SHP77 (cell line): Measurements from ENCODE around the gene RASD2.

Experiments
- DNase-seq, 2 experiments: peaks; one replicate each; lab custom pipeline; 2025; lab: John Stamatoyannopoulos, UW

Gene RASD2

DNA sequence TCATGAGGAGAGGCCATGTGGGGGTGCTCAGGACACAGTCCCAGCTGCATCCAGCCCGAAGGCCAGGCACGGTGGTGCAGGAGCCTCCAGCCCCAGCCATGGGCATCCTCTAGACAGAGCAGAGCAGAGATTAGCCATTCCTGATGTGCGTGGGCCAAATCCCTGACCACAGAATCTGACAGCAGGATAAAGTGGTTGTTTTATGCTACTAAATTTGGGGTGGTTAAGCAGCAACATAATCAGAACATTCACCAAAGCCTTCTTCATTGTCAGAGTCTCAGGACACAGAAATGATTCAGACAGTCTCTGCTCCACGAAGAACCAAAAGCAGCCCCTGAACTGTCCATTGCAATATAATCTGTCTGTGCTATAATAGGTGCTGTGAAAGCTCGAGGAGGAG, 19.7 kb downstream of the RASD2 start:
- DNase-seq: no peak

DNA sequence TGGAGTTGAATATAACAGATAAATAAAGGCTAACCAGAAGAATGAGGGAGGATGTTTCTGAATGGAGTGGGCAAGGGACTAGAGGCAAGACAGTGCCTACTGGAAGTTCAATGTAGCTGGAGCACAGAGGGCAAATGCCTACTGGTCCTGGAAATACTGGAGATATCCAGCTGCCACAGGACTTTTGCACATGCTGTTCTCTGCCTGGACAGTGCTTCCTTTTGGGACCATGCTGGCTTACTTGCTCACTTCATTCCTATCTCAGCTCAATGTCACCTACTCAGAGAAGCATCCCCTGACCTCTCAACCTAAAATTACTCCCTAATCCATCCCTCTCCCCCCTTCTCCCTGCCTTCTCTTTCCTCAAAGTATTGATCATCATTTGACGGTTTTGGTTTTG, 20.2 kb downstream of the RASD2 start:
- no peak for DNase-seq

DNA sequence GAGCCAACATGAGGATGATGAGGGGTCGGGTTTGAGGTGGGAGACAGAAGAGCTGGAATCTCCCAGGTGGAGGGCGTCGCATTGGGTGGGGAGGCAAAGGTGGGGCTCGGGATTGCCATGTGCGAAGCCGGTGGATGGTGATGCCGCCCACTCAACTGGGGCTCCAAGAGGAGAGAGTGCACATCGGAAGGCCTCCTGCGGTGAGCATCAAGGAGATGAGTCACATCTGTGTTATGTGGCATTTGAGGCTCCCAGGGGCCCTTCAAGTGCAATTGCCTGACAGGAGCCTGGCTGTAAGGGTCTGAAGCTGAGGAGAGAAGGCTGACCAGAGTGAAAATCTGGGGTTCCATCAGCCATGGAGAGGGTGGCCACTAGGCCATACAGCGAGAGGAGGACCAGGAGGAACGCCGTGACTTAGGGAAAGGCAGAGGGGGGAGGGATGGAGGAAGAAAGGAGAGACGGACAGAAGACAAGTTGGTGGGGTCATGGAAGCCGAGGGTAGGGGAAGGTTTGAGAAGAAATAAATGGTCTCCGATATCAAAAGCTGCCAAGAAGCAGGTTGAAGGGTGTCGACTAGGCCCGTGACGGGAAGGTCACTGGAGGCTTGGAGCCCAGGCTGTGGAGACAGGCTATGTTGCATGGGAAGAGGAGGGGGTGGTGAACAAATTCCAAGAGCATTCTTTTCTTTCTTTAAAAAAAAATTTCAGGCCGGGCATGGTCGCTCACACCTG, 21.3 kb downstream of the RASD2 start:
- DNase-seq: no peak

DNA sequence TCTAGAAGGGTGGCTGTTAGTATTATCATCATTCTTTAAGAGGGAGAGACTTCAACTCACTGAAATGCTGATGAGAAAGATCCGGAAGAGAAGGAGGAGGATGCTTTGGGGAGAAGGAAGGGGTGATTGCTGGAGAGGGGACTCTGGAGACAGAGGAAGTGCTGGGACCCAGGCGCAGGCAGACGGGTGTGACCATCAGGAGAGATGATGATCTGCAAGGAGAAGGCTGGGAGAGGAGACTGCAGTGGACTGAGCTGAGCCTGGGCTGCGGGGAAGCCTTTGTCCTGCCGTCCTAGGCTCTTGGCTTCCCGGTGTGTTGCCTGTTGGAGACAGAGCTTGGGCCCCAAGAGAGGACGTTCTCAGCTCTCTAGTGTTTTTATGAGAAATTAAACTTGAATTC, 22.6 kb downstream of the RASD2 start:
- DNase-seq: no peak

DNA sequence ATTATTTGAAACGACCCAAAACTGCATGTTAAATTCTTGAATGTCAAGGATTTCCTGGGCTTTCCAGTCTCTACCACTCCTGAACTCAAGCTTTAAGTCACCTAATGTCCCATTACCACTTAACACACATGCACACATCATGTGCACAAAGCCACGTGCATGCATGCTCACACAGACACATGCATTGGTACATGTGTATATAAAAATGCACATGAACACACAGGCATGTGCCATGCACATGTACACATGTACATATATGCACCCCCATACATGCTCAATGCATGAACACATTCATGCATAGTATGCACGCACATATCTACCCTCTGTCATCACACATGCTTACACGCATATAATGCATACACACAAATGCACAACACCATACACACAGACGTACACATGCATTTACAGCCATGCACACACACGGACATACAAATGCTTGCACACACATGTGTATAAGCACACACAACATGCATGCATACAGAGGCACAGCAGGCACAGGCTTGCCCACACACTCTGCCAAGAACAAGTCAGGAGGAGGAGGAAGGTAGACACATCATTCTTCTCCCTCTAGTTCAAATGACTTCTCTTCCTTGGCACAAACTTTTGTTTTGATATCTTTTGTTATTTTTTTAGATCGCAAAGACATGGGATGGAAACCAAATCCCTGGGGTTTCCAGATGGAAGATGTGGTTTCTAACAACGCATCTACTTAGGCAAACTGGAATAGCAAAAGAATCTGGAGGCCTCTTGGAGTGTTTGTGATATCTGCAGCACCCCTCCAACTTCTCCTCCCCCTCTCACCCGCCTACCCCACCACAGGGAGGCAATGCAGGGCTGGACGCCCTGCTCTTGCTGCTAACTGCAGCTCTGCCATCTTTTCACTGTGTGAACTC, 24.6 kb downstream of the RASD2 start:
- DNase-seq: no peak

DNA sequence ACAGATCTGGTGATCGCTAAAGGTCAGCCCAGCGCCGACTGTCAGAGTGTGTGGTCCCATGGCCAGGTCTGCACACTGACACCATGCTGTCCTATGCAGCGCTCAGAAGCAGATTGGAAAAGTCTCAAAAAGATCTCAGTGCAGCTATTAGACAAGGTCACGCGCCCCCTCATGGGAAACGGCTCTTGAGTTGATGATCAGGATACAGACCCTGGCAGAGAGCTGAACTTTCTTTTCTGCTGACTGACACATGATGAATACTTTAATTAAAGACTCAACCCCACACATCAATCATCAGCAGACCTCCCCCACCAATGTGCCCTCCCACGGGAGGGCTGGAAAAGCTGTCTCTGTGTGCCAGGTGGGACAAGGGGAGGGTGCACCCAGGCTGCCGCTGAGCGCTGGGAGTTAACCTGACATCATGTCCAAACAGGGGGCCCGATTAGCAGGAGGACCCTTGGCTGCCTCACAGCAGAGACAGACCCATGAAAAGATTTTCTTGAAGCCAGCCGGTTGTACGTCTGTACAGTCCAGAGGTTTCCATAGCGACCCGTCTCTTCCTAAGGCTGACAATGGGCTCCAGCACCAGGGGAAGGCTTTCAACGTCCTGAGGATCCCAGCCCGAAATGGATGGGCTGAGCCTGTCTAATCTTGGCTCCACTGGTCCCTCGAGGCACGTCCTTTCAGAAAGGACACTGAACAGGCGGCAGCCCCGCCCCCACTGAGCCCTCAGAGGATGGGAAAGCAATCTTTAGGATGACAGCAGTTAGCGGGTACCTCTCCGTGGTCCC, 26.9 kb downstream of the RASD2 start:
- DNase-seq: no peak

DNA sequence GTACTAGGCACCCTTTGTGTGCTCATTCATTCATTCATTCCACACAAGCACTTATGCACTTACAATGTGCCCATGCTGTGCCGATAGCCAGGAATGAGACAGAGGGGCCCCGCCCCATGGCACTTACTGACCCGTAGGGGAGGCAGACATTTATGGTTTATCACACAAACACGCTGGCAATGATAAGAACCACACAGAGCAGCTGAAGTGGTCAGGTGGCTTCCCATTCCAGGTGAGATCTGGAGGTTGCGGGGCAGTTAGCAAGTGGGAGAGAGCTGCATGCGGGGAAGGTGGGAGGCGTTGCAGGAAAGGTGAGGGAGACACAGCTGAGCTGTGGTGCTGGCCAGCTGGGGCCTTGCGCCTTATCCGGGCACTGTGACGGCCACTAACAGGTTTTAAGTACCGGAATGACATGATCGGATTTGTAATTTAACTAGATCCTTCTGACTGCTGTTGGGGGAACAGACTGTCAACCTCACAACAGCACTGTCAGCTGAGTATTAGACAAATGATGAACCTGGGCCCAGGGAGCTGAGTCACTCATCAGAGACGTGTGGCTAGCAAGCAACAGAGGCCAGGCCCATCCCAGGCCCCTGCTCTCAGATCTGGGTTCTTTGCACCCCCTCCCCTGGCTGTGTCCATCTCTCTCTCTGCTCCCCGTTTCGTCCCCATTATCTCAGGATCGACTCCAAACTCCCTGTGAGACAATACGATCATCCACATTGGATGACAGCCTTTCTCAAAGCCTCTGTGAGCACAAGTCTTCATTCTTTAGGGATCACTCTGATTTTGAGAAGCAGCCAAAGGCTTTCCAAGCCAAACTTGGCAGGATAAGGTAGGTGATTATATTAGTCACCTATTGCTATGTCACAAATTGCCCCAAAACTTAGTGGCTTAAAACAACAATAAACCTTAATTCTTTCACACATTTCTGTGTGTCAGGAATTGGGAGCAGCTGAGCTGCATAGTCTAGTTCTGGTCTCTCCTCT, 28.4 kb downstream of the RASD2 start:
- no peak for DNase-seq

DNA sequence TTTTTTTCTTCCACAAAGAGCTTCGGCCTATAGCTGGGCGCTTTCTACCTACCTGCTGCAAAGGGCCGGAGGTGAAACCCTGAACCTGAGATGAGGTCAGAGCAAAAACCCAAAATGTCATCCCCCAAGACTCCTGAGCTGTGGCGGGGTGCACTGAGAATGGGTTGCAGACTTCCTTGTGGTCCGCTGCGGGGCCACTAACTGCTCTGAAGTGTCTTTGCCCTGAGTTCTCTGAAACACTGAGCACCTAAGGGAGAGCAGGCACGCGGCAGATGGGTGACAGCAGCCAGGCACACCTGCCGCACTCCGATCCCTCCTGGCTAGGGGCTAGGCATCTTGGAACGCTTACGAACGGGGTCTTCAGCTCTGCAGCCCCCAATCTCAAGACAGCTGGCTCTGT, 29.3 kb downstream of the RASD2 start:
- DNase-seq: no peak

DNA sequence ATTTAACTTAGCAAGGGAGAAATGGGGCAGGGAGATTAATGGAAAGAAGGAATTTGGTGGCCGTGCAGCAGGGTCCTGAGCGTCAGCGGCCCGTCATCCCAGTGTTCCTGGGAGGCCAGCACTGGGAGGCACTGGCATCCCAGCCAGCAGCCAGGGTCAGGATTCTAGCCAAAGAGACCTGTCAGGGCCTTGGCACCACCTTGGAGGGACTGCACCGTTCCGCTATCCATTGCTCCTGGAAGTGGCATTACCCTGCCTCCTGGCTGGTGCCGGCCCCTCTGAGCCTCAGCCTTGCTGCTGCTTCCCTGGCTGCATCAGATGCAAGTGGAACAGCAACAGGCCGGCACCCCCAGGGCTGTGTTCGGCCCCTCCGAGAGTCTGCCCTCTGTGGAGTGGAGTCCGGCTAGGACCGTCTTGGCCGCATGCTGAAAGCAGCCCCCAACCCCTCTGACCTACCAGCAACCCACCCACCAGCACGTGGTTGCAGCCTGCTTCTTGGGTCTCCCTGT, 30.1 kb downstream of the RASD2 start:
- DNase-seq: no peak

DNA sequence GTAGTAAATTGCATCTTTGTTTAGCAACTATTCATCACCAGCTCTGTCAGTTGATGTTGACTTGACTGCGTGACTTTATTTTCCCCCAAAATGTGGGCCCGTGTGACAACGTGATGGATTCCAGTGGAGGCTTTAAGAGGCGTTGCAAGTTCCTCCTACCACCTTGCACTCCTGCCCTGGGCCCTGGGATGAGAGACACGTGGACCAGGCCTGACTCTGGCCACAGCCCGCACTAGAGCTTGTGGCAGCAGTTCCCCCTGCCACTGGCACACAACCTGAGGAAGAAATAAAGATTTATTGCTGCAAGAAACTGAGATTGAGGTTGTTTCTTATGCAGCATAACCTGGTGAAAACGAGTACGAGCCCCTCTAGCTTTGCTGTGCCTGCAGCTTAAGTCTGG, 31.9 kb downstream of the RASD2 start:
- no peak for DNase-seq

DNA sequence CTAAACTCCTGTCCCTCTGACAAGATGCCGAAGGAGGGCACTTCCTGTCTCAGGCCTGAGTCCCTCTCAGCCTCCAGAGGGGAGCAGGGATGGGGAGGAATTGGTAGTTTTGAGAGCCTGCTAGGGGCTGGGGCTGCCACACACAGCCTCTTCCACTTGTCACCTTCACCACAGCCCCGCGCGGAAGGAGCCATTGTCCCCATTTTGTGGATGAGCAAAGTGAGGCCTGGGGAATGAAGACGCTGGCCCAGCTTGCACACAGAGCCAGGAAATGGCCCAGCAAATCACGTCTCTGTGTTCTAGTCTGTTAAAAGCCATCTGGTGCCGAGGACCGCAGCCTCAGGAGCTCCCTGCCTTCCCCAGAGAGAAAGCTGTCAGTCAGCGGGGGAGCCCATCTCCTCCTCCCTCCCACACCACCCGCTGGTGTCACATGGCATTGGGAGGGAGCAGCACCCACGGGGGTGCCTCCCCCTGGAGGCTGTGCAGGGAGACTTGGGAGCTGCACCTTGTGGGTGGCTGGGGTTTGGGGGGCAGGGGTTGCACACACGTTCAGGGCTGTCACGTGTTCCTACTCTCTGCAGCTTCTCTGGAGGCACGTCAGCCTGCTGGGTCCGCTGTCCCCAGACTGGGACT, 34.6 kb downstream of the RASD2 start:
- DNase-seq: no peak

DNA sequence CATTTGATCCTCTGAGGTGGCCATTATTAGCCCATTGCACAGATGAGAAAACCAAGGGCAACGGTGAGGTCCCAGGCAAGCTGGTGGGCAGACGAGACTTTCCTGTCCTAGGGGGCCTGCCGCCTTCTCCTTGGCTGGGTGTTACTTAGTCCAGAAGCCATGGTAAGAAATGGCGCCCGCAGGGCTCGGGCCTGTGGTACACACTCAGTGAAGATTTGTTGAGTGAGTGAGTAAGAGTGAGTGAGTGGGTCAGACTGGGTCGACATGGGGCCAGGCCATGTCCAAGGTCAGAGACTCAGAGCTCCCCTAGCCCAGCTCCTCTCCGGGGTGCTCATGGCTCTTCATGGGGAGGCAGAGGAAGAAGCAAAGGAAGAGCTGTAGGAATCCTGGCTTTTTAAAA, 36.0 kb downstream of the RASD2 start:
- DNase-seq: no peak

DNA sequence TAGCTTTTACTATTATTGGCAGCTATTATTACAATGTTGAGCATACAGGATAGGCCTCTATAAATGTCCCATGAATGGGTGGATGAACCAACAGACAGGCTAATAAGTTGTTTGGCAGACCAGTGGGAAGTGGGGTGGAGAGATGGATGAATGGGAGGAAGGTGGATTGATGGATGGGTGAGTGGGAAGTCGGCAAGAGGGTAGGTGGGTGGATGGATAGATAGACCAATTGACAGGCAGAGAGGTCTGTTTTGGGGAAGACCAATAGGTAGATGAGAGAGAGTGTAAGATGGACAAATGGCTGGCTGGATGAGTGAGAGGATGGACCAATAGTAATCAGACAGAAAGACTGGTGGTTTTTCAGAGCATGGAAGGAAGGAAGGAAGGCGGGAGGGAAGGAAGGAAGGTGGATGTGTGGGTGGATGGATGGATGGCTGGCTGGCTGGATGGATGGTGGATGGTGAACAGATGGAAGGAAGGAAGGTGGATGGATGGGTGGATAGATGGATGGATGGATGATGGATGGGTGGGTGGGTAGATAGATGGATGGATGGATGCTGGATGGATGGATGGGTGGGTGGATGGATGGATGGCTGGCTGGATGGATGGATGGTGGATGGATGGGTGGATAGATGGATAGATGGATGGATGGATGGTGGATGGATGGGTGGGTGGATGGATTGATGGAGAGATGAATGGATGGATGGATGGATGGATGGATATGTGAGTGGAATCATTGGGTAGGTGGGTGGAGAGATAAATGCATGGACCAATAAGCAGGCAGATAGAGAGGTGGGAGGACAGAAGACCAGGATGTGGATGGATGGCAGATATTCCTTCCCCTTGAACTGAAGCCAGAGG, 37.4 kb downstream of the RASD2 start:
- DNase-seq: no peak

DNA sequence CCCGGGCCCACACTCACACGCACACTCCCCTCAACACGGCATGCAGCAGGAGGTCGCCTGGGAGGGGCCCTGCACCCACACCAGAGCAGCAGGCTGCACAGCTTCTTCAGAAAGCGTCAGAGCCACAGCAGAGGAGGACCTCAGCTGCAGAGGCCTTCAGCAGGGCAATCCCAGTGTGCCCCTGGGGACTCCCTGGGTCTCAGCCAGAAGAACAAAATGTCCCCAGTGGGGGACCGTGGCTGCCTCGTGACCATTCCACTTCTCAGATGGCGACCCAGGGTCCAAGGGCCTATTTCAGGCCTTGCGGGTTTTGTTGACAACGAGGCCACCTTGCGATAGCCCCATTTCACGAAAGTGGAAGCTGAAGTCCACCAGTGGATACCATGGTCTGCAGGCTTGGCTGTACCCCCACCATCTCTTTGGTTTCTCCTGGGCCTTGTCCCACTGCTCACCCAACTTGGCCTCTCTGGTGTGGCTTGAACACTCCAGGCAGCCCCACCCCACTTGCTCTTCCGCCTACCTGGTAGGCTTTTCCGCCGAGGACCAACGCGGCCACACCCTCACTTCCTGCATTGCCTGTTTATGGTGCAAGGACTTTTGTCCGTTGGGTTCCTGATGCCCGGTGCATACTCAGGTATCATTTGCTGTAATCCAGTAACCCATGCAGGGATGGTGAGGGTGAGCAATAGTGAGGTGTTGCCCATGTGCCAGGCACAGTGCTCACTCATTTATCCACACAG, 38.4 kb downstream of the RASD2 start:
- no peak for DNase-seq

DNA sequence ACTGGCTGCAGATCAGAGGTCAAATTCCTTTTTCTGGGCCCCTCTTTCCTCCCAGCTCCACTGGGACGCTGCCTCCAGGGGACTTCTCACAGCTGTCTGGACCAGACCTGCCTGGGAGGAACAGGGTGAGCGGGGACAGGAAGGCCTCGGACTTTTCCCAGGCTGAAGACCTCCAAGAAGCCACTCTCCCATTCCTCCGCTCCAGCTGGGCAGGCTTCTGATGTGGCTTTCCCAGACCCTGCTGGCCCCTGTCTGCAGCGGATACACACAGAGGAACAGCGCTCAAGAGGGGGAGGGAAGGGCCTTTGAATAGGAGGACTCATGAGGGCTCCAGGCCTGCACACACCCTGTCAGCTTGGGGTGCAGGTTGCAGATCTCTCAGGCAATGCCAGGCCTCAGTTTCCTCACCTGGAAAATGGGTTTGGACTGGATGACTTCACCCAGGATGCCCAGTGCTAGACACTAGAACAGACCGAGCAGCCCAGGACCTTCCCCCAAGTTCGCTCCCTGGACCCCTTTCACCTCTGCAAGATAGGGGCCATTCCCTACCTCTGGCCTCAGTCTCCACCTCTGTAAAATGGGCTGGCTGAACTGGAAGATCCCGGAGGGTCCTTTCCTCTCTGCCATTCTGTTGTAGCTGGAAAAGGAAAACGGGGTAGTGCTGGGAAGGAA, 39.9 kb downstream of the RASD2 start:
- DNase-seq: no peak

DNA sequence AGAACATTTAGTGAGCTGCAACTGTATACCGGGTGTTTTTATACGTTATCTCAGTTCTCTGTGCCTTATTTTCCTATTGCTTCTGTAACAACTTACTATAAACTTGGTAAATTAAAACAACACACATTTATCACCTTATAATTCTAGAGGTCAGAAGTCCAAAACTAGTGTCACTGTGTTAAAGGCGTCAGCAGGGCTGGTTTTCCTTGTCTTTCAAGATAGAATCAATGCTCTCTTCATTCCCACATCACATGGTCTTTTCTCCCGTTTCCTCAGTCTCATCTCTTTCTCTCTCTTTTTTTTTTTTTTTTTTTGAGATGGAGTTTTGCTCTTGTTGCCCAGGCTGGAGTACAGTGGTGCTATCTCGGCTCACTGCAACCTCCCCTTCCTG, 40.4 kb downstream of the RASD2 start:
- no peak for DNase-seq

DNA sequence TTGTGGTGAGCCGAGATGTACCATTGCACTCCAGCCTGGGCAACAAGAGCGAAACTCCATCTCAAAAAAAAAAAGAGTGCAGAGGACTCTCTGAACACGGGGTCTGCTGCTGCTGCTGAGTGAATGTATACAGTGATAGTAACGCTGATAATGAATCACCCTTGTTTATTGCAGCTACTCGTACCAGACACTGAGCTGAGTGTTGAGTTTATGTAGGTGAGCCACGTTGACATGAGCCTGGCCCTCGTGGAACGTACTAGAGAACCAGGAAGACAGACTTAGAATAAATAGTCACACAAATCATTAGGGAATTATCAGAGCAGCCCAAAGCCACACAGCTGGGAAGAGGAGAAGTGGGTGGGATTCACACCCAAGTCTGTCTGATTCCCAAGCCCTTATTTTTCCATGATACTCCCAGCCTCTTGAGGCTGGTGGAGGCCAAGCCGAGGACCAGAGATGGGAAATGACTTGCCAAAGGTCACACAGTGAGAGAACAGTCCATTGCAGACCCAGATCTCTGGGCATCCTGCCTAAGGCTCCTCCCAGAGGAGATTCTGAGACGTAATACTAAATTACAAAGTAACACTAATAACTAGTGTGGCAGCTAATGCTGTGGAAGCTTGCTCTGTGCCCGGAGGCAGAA, 41.7 kb downstream of the RASD2 start:
- DNase-seq: no peak
